HK-2 (cell line): ENCODE results near the gene LRRC17.

ENCODE experiments used
- DNase-seq: peaks from one replicate; pipeline ENCODE4 v3.0.0-alpha.2; 2018; ENCODE audit not compliant: unreplicated experiment

Gene LRRC17

GRCh38 chr7:102988088-102988487 is 75.3 kb downstream of the LRRC17 start:
- no peak for DNase-seq

- DNase-seq, result no peak
Measured at GRCh38 chr7:102988631-102989560, 76.1 kb downstream of the LRRC17 start.

- no peak for DNase-seq
Measured at GRCh38 chr7:102990642-102991041, 77.8 kb downstream of the LRRC17 start.

GRCh38 chr7:102991077-102991539 is 78.3 kb downstream of the LRRC17 start:
- no peak for DNase-seq

GRCh38 chr7:102991540-102992214 is 78.9 kb downstream of the LRRC17 start:
- peak; percentile 54 for DNase-seq

- DNase-seq, result no peak
Measured at GRCh38 chr7:102992509-102992937, 79.7 kb downstream of the LRRC17 start.

GRCh38 chr7:102992938-102993717 is 80.3 kb downstream of the LRRC17 start:
- DNase-seq, result no peak

GRCh38 chr7:102993718-102994029 is 80.9 kb downstream of the LRRC17 start:
- DNase-seq, result no peak

GRCh38 chr7:102994567-102994966 is 81.8 kb downstream of the LRRC17 start:
- no peak for DNase-seq
